UCSD-AML1 (cell line): Measurements from ENCODE around the gene MRPS5.
A peak's percentile ranks its signal among the peaks of the same experiment; 100 is the strongest.
"Not testable (repeated sequence)": the region's sequence is repeated elsewhere in the genome, so short reads cannot be mapped to it uniquely, and the experiment has no call there.

ENCODE experiments used
- DNase-seq: peaks from one replicate; lab custom pipeline; 2025; ENCODE audit not compliant: unreplicated experiment; lab: John Stamatoyannopoulos, UW

Gene MRPS5

DNA sequence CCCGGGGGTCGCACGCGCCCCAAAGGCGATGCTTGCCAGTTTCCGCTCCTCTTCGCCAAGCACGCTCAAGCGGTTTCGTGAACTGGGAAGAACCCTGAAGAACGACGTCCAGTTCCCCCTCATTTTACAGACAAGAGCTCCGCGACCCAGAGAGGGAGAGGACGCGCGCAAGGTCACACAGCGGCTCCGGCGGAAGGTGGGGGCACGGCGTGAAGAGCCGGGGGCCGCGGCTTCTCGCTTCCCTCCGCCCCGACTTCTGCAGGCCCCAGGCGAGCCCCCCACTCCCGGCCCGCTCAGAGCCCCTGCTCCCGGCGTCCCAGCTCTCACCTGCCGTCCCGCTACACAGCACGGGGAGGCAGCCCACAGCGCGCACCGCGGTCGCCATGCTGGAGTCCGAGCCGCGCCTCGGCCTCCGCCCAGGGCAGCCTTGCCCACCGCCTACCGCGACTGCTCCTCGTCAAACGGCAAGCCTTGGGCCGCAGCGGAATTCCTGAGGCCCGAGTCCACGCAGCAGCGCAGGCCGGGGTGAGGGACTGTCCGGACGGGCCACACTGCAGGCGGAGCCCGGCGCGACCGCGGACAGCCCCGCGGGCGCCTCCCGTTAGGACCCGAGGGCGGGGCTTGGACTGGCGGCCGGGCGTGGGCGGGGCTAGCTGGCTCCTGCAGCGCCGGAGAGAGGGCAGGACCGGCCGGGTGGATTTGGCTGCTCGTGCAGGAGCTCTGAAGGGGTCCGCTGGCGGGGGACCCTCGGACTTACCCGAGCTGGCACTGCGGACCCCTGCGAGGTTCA, at the start of gene MRPS5:
Gene MRPS5, minus strand, starts transcription at position 402 of the 790 bp plus-strand sequence. Its CDS starts 17 bp downstream, at position 385.
- DNase-seq, result peak; percentile 86

DNA sequence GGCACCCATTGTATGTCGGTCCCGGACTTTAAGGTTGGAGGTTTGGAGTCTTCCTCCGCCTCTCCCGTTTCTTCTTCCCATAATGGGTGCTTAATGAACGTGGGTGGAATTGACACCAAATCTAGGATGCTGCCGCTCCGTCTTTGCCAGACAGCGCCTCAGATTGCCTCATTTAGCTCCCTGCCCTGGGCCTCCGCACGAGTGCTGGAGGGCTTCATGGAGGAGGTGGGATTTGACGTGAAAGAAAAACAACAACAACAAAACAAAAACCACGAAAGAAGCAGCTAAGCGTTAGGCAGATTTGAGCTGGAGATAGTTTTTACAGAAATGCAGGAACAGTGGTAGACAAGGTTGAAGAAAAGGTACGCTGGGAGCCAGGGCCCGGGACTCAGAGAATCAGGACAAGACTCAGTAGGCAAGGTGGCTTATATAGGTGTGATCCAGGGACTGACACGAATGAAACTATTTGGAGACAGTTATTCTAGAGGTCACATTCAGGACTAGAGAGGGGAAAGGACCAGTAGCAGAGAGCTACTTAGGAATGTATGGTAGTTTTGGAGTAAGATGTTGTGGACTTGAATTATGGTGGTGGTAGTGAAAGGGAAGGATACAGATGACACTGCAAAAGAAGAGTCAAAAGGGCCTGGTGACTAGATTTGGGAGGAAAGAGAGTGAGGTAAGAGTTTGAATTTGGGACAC, 44.6 kb upstream of the MRPS5 start:
- no peak for DNase-seq

DNA sequence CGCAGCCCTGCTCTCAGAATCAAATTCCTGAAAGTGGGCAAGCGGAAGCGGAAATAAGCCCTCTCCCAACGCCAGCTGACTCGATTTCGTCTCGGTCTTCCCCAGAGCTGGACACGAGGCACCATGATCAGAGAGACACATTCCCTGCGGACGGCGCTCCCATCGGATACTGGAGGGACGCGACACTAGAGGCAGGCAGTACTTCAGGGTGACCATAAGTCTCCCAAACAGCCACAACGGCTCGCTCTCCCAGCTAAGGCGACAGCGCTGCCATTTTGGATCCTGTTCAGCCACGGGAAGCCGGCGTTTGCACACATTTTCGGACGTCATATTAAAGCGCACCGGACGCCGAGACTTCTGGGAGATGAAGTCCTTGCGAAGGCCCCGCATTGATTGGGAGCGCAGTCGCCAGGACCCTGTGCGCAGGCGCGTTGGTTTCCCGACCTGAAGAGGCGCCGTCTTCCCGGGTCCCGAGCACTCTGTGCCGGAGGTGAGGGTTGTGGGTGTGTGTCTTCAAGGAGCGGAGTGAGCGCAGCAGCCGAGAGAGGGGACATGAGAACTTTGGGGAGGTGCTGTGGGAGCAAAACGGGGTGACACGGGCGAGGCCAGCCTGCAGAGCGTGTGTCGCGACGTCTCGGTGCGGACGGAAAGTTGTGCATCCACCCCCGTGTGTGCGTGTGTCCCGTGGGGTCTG, 43.9 kb upstream of the MRPS5 start, which contains the start of gene ZNF2:
Gene ZNF2, plus strand, starts transcription at position 439 of the 694 bp plus-strand sequence. CDS start 10,418 bp downstream, outside the sequence.
- peak; percentile 96 for DNase-seq

DNA sequence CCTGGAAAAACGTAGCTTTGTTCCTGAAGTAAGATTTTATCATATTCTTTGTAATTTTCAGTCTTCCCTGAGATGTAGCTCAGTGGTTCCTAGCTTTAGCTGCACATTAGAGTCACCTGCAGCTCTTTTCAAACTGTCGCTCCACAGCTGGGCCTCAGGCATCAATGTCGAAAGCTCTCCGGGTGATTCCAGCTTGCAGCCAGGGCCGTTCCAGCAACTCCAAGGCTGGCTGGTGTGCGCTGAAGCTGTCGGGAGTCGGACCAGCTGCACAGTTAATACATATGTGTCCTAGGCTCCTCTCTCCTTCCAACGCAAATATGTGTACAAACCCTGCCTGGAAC, 43.4 kb upstream of the MRPS5 start:
- DNase-seq, result no peak

DNA sequence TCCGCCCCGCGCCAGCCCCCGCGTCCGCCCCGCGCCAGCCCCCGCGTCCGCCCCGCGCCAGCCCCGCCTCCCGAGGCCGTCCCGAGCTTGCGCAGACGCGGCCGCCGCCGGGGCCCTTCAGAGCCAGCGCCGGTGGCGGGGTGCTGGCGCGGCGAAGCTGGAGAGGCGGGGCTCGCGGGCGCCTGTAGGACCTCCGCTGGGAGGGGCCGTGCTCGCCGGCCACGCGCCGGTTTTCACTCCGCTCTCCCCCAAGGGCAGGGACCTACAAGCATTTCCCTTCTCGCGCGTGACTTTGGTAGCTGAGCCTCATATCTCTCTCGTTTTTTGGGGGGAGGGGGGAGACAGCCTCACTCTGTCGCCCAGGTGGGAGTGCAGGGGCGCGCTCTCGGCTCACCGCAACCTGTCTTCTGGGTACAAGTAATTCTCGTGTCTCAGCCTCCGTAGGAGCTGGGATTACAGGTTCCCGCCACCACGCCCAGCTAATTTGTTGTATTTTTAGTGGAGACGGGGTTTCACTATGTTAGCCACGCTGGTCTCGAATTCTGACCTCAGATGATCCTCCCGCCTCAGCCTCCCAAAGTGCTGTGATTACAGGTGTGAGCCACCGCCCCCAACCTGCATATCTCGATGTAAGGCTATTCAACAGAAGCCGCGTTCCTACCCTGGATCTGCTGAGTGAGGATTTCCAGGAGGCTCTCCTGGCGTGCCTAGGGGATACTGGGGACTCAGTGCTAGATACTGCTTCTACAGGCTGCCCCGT, 38.3 kb upstream of the MRPS5 start, which contains the start of gene ZNF514:
Gene ZNF514, minus strand, starts transcription at position 159 of the 760 bp plus-strand sequence. CDS start 6,595 bp downstream, outside the sequence.
- DNase-seq, result peak; percentile 37

DNA sequence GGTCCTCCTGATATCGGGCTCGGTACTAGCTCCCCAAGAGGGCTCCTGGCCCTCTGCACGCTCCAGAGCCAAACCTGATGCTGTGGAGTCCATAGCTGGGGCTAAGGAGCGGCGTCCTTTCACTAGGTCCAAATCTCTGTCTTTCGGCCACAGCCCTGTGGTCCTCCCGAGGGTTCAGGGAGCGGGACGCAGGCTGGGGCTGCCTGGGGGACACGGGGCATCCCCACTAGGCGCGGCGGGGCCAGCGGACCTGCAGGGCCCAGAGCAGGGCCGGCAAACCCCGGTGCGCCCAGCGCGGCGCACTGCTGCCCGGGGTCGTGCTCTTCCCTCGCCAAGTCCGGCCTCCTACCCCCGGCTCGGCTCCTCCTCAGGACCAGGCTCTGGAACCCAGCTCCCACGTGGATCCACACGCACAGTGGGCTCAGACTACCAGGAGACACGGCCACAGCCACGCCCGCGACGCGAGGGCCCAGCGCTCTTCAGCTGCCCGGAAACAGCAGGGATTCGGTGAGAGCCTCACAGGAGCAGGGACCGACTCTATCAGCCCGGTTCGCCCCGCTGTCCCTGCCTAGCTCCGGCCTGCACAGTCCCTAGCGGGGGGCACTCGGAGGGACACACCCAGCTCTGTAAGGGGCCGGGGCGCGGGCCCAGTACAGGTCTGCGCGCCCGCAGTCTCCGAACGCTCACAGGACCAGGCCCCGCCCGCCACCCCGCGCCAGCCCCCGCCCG, 37.4 kb upstream of the MRPS5 start:
- DNase-seq, result no peak

DNA sequence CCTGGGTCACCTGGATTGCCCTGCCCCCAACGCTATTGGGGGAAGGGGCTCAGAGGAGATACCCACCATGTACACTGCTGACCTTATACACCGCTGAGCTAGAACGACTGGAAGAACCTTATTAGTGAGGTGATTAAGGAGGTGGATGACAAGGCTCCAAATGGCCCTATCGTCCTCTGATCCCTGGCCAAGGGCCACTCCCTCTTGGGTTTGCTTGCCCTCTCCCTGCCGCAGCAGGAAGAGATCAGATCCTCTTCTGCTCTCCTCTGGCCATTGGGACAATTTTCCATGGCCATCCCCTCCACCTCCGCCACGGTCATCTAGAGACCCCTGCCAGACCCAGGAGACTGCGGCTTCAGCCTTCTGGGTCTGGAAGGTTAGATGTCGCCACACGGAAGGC, 36.8 kb upstream of the MRPS5 start:
- DNase-seq, result no peak

DNA sequence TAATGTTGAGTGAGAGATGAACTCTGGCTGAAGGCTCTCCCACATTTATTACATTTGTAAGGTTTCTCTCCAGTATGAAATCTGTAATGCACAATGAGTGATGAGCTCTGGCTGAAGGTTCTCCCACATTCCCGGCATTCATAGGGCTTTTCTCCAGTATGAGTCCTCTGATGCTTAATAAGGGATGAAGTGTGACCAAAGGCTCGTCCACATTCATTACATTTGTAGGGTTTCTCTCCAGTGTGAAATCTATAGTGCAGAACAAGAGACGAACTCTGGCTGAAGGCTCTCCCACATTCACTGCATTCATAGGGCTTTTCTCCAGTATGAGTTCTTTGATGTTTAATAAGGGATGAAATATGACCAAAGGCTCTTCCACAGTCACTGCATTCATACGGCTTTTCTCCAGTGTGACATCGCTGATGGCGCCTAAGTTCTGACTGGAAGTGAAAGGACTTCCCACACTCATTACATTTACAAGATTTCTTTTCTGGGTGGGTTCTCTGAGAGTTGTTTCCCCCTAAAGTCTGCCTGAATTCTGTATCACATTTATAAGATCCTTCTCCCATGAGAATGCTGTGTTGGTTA, 27.9 kb upstream of the MRPS5 start:
- DNase-seq, result no peak

DNA sequence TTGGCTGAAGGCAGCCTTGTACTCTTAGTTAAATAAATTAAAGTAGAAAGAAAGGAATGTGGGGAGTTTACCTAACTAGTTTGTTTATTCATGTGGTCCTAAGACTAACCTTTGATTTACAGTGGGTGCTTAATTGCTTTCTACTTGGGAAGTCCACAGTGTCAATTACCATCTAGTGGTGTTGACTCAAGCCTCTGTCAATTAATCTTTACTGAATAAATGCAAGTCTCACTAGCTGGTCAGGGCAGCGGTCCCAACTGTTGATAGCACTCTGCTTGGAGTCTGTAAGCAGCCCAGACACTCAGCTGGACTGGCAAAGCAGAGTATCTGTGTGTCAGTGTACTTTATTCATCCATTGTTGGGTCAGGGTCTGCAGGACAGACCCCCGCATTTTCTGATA, 22.2 kb upstream of the MRPS5 start:
- DNase-seq, result no peak

DNA sequence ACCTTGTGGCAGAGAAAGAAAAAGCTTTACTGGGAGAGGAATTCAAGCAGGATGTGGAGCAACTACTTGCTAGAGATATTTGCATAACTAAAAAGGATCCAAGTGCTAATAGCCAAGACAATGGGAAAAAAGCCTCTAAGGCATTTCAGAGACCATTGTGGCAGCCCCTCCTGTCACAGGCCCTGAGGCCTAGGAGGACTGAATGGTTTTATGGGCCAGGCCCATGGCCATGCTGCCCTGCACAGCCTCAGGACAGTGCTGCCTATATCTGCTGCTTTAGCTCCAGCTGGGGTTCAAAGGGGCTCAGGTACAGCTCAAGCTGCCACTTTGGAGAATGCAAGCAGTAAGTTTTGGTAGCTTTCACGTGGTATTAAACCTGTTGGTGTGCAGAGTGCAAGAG, 17.1 kb upstream of the MRPS5 start:
- no peak for DNase-seq

DNA sequence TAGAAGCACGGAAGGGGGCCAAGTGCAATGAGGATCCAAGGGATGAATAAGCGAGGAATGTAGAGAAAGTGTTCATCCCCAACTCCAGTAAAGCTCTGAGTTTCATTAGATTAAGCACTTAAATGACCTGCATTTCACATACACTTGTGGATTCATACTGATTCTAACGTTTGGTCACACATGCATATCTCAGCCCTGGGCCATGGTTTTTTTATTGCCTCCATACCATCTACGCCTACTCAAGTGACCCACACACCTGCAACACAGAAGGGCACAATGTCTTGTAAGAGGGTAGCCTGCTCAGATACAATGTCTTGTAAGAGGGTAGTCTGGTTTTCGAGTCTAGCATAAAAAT, 566 bp upstream of the MRPS5 start:
- no peak for DNase-seq

DNA sequence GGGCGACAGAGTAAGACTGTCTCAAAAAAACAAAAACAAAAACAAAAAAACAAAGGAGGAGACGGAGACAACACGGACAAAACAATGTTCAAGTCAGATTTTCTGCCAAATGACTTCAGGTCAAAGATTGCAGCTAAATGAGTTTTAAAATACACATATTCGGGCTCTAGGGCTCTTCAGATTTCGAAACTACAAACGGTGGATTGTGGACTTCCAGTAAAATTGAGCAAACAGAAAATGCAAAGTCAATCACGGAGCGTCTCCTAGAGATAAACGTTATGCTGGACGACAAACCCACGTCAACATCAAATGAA, 558 bp downstream of the MRPS5 start:
- no peak for DNase-seq

DNA sequence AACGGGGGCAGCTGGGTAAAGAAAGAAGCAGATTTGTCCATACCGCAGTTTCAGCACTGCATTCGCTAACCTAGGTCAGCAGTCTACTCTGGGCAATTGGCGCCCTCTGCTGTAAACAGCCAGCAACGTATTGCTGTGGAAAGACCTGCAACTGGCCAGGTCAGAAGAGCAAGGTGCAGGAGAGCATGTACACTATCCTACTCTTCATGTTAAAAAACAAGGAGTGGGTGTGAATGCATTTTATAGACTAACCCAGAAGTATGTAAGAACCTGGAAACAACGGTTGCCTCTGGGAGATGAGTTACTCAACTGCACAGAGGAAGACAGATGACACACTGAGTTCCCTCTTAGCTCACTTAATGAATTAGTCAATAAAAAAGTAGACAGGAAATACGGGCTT, 6.2 kb downstream of the MRPS5 start:
- DNase-seq, result peak; percentile 40

DNA sequence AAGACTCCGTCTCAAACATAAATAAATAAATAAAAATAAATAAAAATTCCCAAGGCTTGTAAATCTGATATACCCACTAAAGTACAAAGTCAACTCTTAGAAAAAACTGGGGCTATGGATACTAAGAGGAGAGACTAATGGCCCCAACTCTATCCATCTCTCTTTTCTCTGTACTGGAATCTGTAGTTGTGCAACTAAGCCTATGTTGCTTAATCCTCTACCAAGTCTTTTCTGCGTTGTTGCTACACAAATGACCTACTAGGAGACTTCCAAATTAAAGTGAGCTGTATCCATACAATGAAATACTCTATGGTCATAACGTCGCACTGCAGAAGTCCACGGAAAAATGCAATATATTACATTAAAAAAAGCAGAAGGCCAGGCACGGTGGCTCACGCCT, 8.1 kb downstream of the MRPS5 start:
- no peak for DNase-seq

DNA sequence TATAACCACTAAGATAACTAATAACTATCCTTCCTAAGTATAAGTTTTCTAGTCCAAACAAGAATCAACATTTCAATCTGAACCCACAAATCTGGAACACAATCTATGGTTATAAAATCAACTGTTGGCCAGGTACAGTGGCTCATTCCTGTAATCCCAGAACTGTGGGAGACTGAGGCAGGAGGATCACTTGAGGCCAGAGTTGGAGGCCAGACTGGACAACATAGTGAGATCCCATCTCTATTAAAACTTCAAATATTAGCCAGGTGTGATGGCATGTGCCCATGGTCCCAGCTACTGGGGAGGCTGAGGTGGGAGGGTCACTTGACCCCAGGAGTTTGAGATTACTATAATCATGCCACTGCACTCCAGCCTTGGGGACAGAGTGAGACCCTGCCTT, 11.2 kb downstream of the MRPS5 start:
- DNase-seq, result no peak

DNA sequence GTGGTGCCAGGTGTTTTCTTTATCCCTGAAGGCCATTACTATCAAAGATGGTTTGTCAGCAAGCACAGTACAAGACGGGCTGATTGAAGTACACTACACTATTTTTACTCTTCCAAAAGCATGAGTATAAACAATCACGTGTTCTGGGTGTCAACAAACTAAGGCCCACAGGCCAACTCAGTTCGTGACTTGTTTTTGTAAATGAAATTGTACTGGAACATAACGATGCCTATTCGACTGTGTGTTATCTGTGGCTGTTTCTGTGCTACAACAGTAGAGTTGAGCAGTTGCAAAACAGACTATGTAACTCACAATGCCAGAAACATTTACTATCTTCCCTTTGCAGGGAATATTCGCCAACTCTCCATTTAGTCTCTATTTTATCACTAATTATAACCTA, 12.3 kb downstream of the MRPS5 start:
- no peak for DNase-seq

DNA sequence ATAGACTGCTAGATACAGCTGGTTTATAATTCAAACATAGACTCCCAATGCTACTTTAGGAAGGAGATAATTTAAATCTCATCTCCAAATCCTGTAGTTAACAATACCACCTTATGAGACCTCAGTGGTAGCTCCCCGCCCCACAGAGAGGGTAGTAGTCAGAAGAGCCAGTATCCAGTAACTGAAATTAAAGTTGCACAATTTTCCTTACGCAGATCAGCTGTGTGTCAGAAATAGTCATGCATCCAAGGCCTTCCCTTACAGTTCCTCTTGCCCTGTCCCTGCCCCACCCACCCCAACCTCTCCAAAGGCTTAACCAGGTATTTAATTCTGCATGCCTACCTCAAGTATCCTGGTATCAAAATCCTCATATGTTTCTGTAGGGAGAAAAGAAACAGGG, 15.5 kb downstream of the MRPS5 start:
- DNase-seq, result no peak

DNA sequence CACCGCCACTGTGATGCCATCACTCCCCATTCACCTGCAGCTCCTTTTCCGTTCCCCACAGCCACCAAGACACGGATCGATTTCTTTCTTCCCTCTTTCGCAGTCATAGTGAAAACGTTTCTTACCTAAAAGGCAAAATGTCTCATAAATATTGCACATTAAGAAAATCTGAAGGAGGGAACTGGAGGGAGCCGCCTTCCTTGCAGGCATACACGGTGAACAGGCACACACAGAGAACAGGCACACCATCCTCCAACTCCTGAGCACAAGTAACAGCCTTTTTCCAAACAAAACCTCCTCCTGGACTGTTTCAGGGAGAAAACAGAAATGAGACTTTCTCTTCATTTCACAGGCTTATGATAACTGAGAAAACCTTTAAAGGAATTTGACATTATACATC, 17.0 kb downstream of the MRPS5 start:
- no peak for DNase-seq

DNA sequence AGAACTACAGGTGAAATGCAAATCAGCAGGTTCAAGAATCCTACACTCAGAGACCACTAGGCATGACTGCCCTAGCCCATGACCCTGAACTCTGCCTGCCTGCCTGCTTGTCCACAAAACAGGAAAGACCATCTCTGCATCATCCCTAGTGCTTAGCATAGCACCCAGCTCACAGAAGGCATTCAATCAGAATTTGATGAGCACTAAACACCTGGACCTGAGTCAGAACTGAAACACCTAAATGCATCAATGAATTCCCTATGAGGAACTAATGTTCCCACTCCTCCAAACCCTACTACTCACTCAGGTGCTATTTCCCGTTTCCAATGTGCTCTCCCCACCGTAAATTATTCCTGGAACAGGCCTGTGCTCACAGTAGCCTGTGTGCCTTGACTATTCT, 21.7 kb downstream of the MRPS5 start:
- no peak for DNase-seq

DNA sequence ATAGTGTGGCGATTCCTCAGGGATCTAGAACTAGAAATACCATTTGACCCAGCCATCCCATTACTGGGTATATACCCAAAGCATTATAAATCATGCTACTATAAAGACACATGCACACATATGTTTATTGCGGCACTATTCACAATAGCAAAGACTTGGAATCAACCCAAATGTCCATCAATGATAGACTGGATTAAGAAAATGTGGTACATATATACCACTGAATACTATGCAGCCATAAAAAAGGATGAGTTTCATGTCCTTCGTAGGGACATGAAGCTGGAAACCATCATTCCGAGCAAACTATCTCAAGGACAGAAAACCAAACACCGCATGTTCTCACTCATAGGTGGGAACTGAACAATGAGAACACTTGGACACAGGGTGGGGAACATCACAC, 23.3 kb downstream of the MRPS5 start:
- not testable (repeated sequence) for DNase-seq
